H1 (cell line): ENCODE data around the gene ATG7. TPM values are rescaled to one million over a fixed set of nuclear protein-coding genes. Genes with fewer than 3 reads are reported as not detected.

Source experiments
- RNF2 ChIP-seq: fragments of 200-900, 300-1000 bp; sonication (generic); IDR thresholded peaks from 2 replicates; pipeline ENCODE4 v1.7.1; 2016; ENCODE audit warnings: borderline replicate concordance, low read depth, mild to moderate bottlenecking, antibody characterized with exemption, low read length; ENCODE audit not compliant: poor library complexity, severe bottlenecking; ENCODE audit errors: missing control alignments
- polyA plus RNA-seq, 7 experiments: library from polyadenylated mRNA; depleted of rRNA in 3 of 7; stranded (reverse) in 5 of 7; unstranded in 2 of 7; fragments of >200 nt in 5 of 7; fragments of 200-250 nt in 2 of 7; gene quantifications; 1 replicate in 5 of 7; 2 replicates in 1 of 7; 4 replicates in 1 of 7; pipeline versions ENCODE4 v1.2.1 to v1.2.3, GENCODE V29; 2011 to 2013; ENCODE audit warnings: missing spikeins in 2 of 7, mixed read lengths in 2 of 7
- small RNA-seq: library from polyadenylated mRNA; stranded (forward); fragments of <200 nt; extraction: miRNeasy Mini kit (QIAGEN cat#:217004); gene quantifications from one replicate; pipeline ENCODE3, GENCODE V24; 2013; ENCODE audit not compliant: insufficient read depth
- total RNA-seq: library from RNA; stranded (reverse); fragmentation: NEBNext Ultra II Directional; extraction: Animal tissue kit (Norgen Biotek cat#: 25700); gene quantifications from 2 replicates; pipeline ENCODE4 v1.2.1, GENCODE V29; 2021

ATG7 gene
- total and polyA plus RNA-seq, 2 of the 8 experiments (the other 6 are each of a cell fraction or from before 2014, with no cell fraction given) = 15.0 to 19.1 TPM

- no peak for TF ChIP-seq RNF2
These were observed 334.8 kb downstream of the ATG7 start (continued) for GRCh38 chr3:11606865-11607440.

Small RNA genes within 50 kb of the gene (small RNA-seq; reads per million reads assigned to genes)
- gene AC022001.1 = not detected
- not detected for gene AC026185.1
- not detected for gene AC083855.1

Other genes with a start within 250 kb of the ATG7 start
- gene HRH1, start 117.9 kb upstream of the ATG7 start, total RNA-seq = not detected in 2 replicates
- 0.03 and 0.11 TPM in 2 replicates for gene HRH1, start 117.9 kb upstream of the ATG7 start, polyA plus RNA-seq (2011; rRNA removed)